Vagina (tissue), 2 donors: ENCODE data around the gene KCND2. TPM values are rescaled to one million over a fixed set of nuclear protein-coding genes. Genes with fewer than 3 reads are reported as not detected.

Experiments
- DNase-seq, 2 donors: peaks; one replicate each; pipeline ENCODE4 v3.0.0-alpha.2; 2017; ENCODE audit errors: extremely low spot score in 2 of 2
- H3K27ac ChIP-seq: fragments of 200-600 bp; sonication (generic); one replicate; pipeline ENCODE4 v1.5.1; 2019
- H3K27me3 ChIP-seq: fragments of 200-600 bp; sonication (generic); one replicate; pipeline ENCODE4 v1.5.1; 2019
- H3K36me3 ChIP-seq, 2 donors: fragments of 200-600 bp; sonication (generic); one replicate each; pipeline ENCODE4 v1.5.1; 2017 to 2019
- H3K4me1 ChIP-seq: fragments of 200-600 bp; sonication (generic); one replicate; pipeline ENCODE4 v1.5.1; 2019
- H3K4me3 ChIP-seq, 2 donors: fragments of 200-600 bp; sonication (generic); 1 replicate in 1 of 2; 2 replicates in 1 of 2; pipeline ENCODE4 v1.5.1; 2016 to 2019
- H3K9me3 ChIP-seq: fragments of 200-600 bp; sonication (generic); one replicate; pipeline ENCODE4 v1.5.1; 2019
- CTCF ChIP-seq, 3 experiments: fragments of 450-650 bp in 2 of 3; fragments of 200-600 bp in 1 of 3; sonication (generic) in 1 of 3; IDR thresholded peaks; one replicate each; pipeline ENCODE4 v1.5.1; 2017 to 2019; ENCODE audit warnings: antibody characterized with exemption in 3 of 3, mild to moderate bottlenecking in 2 of 3, moderate library complexity in 2 of 3
- POLR2A ChIP-seq, 2 donors: fragments of 450-650 bp; IDR thresholded peaks; one replicate each; pipeline ENCODE4 v1.6.1; 2017; ENCODE audit warnings: antibody characterized with exemption in 2 of 2, mild to moderate bottlenecking in 2 of 2, moderate library complexity in 2 of 2
- POLR2AphosphoS5 ChIP-seq, 2 donors: sonication (generic); formaldehyde crosslinking; IDR thresholded peaks; one replicate each; pipeline ENCODE4 v1.9.0; 2017; ENCODE audit warnings: antibody characterized with exemption in 2 of 2, mild to moderate bottlenecking in 2 of 2, low read depth in 1 of 2; ENCODE audit not compliant: insufficient read depth in 1 of 2
- intact Hi-C: fragments of 100-400 bp; cut with DNase I; formaldehyde crosslinking; loops from one replicate; pipeline ENCODE4 v1.15.1; 2023
- small RNA-seq: library from RNA; depleted of rRNA; stranded (forward); fragments of <200 nt; gene quantifications from one replicate; pipeline ENCODE3, GENCODE V24; 2016
- total RNA-seq: library from RNA; depleted of rRNA; stranded (reverse); fragments of >200 nt; gene quantifications from one replicate; pipeline ENCODE4 v1.2.3, GENCODE V29; 2016

Gene KCND2
- total RNA-seq, 1 donor from 2014 or later: 3.7 TPM

GRCh38 chr7:120797026-120797645 lies 524.2 kb downstream of the KCND2 start:
- H3K36me3 ChIP-seq: no peaks in the 10 kb centered on the region
- intact Hi-C loops: loop anchor here (10.0 kb wide), 1 partner anchor 318 kb away; no protein-coding TSS in a partner anchor
- H3K27me3 ChIP-seq: no peaks in the 10 kb centered on the region

DNA sequence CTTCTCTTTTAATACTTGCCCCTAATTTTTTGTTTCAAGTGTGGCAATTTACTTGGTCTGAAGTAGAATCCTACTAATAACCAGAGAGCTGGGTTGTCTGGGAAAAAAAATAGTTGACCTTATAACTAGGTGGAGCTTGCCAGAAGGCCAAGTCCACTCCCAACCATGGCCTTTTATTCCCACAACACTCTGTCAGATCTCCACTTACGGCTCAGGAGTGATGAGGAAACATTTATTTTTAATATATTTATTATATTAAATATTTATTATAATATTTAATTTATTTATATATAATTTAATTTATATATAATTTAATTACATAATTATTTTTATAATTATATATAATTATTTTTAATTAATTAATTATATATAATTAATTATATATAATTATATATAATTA lies 526.2 kb downstream of the KCND2 start:
- H3K9me3 ChIP-seq: no peaks in the 10 kb centered on the region
- intact Hi-C loops: loop anchor here (10.0 kb wide), 1 partner anchor 316 kb away; no protein-coding TSS in a partner anchor
- no peak for DNase-seq
- H3K4me1 ChIP-seq: no peaks in the 10 kb centered on the region
- H3K27ac ChIP-seq: no peak overlapping the region
- TF ChIP-seq POLR2AphosphoS5 (IDR thresholded peaks at IDR 0.05; ENCODE audit: insufficient read depth in 1 of 2, low read depth in 1 of 2) (no peak), POLR2A (IDR thresholded peaks at IDR 0.05) (no peak), CTCF (IDR thresholded peaks at IDR 0.05) (no peak)
- no peaks in the 10 kb centered on the region for H3K36me3 ChIP-seq
- no peak overlapping the region for H3K4me3 ChIP-seq
- H3K27me3 ChIP-seq: no peaks in the 10 kb centered on the region

More at GRCh38 chr7:120797026-120797645, 524.2 kb downstream of the KCND2 start:
- no peak overlapping the region for H3K27ac ChIP-seq
- no peak for TF ChIP-seq CTCF (IDR thresholded peaks at IDR 0.05)
- TF ChIP-seq POLR2AphosphoS5 (IDR thresholded peaks at IDR 0.05; ENCODE audit: insufficient read depth in 1 of 2, low read depth in 1 of 2): no peak
- no peak for TF ChIP-seq POLR2A (IDR thresholded peaks at IDR 0.05)
- H3K9me3 ChIP-seq: no peaks in the 10 kb centered on the region
- no peak for DNase-seq
- no peak overlapping the region for H3K4me3 ChIP-seq
- peaks cover 2% of the 10 kb centered on the region for H3K4me1 ChIP-seq

Small RNAs within 50 kb of the gene (small RNA-seq; reads per million reads assigned to genes)
- gene RNU6-581P: not detected
